IMR-90 (cell line): ENCODE results near the gene CFDP1. TPM values are rescaled to one million over a fixed set of nuclear protein-coding genes. Genes with fewer than 3 reads are reported as not detected.

ENCODE experiments used
- ATAC-seq: fragments of 200-7000 bp; cut with Tn5 transposase; 2 replicates; pipeline ENCODE4 v1.9.1; 2020; ENCODE audit warnings: low read depth, mild to moderate bottlenecking, moderate library complexity
- BruUV-seq: library from RNA; stranded (reverse); fragments of 400-500 nt; replicated peaks from 2 replicates; lab custom pipeline; 2021; lab: Mats Ljungman, UMichigan
- CTCF ChIA-PET: fragments of 300-600 bp; formaldehyde crosslinking; extraction: SDS; loops from one replicate; lab custom pipeline; 2021; ENCODE audit warnings: antibody characterized with exemption; lab: Yijun Ruan, JAX
- POLR2A ChIA-PET: fragments of 300-600 bp; sonication (Branson Sonifier 250); formaldehyde crosslinking; loops from one replicate; lab custom pipeline; 2022; ENCODE audit warnings: antibody characterized with exemption; ENCODE audit not compliant: unreplicated experiment; lab: Charles Lee
- DNase-seq: peaks from one replicate; pipeline ENCODE4 v3.0.0; 2013
- H2AFZ ChIP-seq: replicated peaks from 2 replicates; pipeline ENCODE3; 2013; ENCODE audit warnings: low read length, mild to moderate bottlenecking; ENCODE audit not compliant: poor library complexity
- H2AK5ac ChIP-seq: 2 replicates; pipeline ENCODE4 v1.6.1; 2013; ENCODE audit warnings: low read depth, low read length, inconsistent platforms
- H2AK9ac ChIP-seq: replicated peaks from 2 replicates; pipeline ENCODE3; 2013; ENCODE audit warnings: mild to moderate bottlenecking, low read depth, low read length, moderate library complexity; ENCODE audit not compliant: poor library complexity
- H2BK120ac ChIP-seq: 2 replicates; pipeline ENCODE4 v1.6.1; 2013; ENCODE audit warnings: low read depth, low read length, inconsistent platforms
- H2BK15ac ChIP-seq: 3 replicates; pipeline ENCODE4 v1.6.1; 2013; ENCODE audit warnings: low read depth, low read length, inconsistent platforms
- H2BK20ac ChIP-seq: 2 replicates; pipeline ENCODE4 v1.6.1; 2013; ENCODE audit warnings: low read depth, mild to moderate bottlenecking, inconsistent platforms, low read length, moderate library complexity
- H2BK5ac ChIP-seq: 2 replicates; pipeline ENCODE4 v1.6.1; 2013; ENCODE audit warnings: mild to moderate bottlenecking, low read depth, low read length, inconsistent platforms; ENCODE audit not compliant: poor library complexity, severe bottlenecking
- H3K14ac ChIP-seq: replicated peaks from 2 replicates; pipeline ENCODE4 v1.6.1; 2013; ENCODE audit warnings: low read depth, low read length, inconsistent platforms
- H3K18ac ChIP-seq: 2 replicates; pipeline ENCODE4 v1.6.1; 2013; ENCODE audit warnings: low read depth, low read length, control low read depth
- H3K23ac ChIP-seq: 2 replicates; pipeline ENCODE4 v1.6.1; 2013; ENCODE audit warnings: low read depth, low read length, inconsistent platforms
- H3K27ac ChIP-seq: 2 replicates; pipeline ENCODE4 v1.5.1; 2013; ENCODE audit warnings: mild to moderate bottlenecking, control low read depth, low read length; ENCODE audit not compliant: insufficient read depth
- H3K27me3 ChIP-seq: 2 replicates; pipeline ENCODE4 v1.6.1; 2013; ENCODE audit warnings: low read length; ENCODE audit not compliant: control insufficient read depth, insufficient read depth
- H3K36me3 ChIP-seq: 2 replicates; pipeline ENCODE4 v1.6.1; 2013; ENCODE audit warnings: low read length, mixed read lengths; ENCODE audit not compliant: control insufficient read depth, insufficient read depth
- H3K4ac ChIP-seq: 2 replicates; pipeline ENCODE4 v1.6.1; 2013; ENCODE audit warnings: low read depth, low read length, inconsistent platforms
- H3K4me1 ChIP-seq: 2 replicates; pipeline ENCODE4 v1.6.1; 2013; ENCODE audit warnings: low read length, mixed read lengths; ENCODE audit not compliant: control insufficient read depth, insufficient read depth
- H3K4me2 ChIP-seq: 2 replicates; pipeline ENCODE4 v1.6.1; 2013; ENCODE audit warnings: low read depth, mild to moderate bottlenecking, control low read depth, low read length, moderate library complexity
- H3K4me3 ChIP-seq: 2 replicates; pipeline ENCODE4 v1.5.1; 2013; ENCODE audit warnings: low read depth, mild to moderate bottlenecking, control low read depth, low read length, moderate library complexity; ENCODE audit not compliant: insufficient read depth
- H3K56ac ChIP-seq: 2 replicates; pipeline ENCODE4 v1.6.1; 2013; ENCODE audit warnings: low read length, inconsistent platforms; ENCODE audit not compliant: insufficient read depth; ENCODE audit errors: extremely low read depth
- H3K79me1 ChIP-seq, 2 experiments: 2 replicates each; pipeline ENCODE4 v1.6.1; 2013; ENCODE audit warnings: low read length in 2 of 2, inconsistent platforms in 1 of 2, low read depth in 1 of 2
- H3K9ac ChIP-seq: 2 replicates; pipeline ENCODE4 v1.6.1; 2013; ENCODE audit warnings: low read depth, low read length, control low read depth
- H3K9me1 ChIP-seq: 2 replicates; pipeline ENCODE4 v1.6.1; 2013; ENCODE audit warnings: low read length, inconsistent platforms; ENCODE audit not compliant: insufficient read depth
- H3K9me3 ChIP-seq: 2 replicates; pipeline ENCODE4 v1.6.1; 2013; ENCODE audit warnings: low read length; ENCODE audit not compliant: control insufficient read depth, insufficient read depth
- H4K20me1 ChIP-seq: 2 replicates; pipeline ENCODE4 v1.6.1; 2013; ENCODE audit warnings: low read length, inconsistent platforms; ENCODE audit not compliant: insufficient read depth
- H4K5ac ChIP-seq: 2 replicates; pipeline ENCODE4 v1.6.1; 2013; ENCODE audit warnings: mild to moderate bottlenecking, low read depth, low read length, control low read depth
- H4K8ac ChIP-seq, 2 experiments: 2 replicates each; pipeline ENCODE4 v1.6.1; 2013; ENCODE audit warnings: low read depth in 2 of 2, low read length in 2 of 2, control low read depth in 1 of 2, inconsistent platforms in 1 of 2
- H4K91ac ChIP-seq: 2 replicates; pipeline ENCODE4 v1.6.1; 2013; ENCODE audit warnings: low read depth, low read length, inconsistent platforms; ENCODE audit not compliant: insufficient read depth
- CTCF ChIP-seq: conservative IDR thresholded peaks from 2 replicates; pipeline ENCODE4 v1.5.1; 2012; ENCODE audit warnings: mild to moderate bottlenecking, low read depth, low read length, improper control_type of control experiment
- FOS ChIP-seq: fragments of 150-350 bp; IDR thresholded peaks from 2 replicates; pipeline ENCODE4 v1.6.1; 2016; ENCODE audit warnings: low read depth, low read length
- MAFK ChIP-seq: IDR thresholded peaks from 2 replicates; pipeline ENCODE4 v1.6.1; 2012; ENCODE audit warnings: low read depth, low read length, improper control_type of control experiment
- MAZ ChIP-seq: IDR thresholded peaks from 2 replicates; pipeline ENCODE4 v1.6.1; 2012; ENCODE audit warnings: low read depth, mild to moderate bottlenecking, low read length, improper control_type of control experiment, moderate library complexity, borderline replicate concordance
- NFE2L2 ChIP-seq: fragments of 150-350 bp; IDR thresholded peaks from 2 replicates; pipeline ENCODE4 v1.6.1; 2016; ENCODE audit warnings: low read depth, mild to moderate bottlenecking, low read length
- POLR2A ChIP-seq: IDR thresholded peaks from 2 replicates; pipeline ENCODE4 v1.6.1; 2012; ENCODE audit warnings: mild to moderate bottlenecking, low read depth, low read length
- RAD21 ChIP-seq: IDR thresholded peaks from 2 replicates; pipeline ENCODE4 v1.6.1; 2012; ENCODE audit warnings: low read length, improper control_type of control experiment
- RCOR1 ChIP-seq: IDR thresholded peaks from 2 replicates; pipeline ENCODE4 v1.6.1; 2012; ENCODE audit warnings: mild to moderate bottlenecking, low read length, improper control_type of control experiment; ENCODE audit not compliant: insufficient replicate concordance
- RFX5 ChIP-seq: IDR thresholded peaks from 2 replicates; pipeline ENCODE4 v1.8.0; 2012; ENCODE audit warnings: low read depth, mild to moderate bottlenecking, low read length, moderate library complexity
- SMC3 ChIP-seq: fragments of 150-350 bp; IDR thresholded peaks from 2 replicates; pipeline ENCODE4 v1.6.1; 2016; ENCODE audit warnings: low read depth, mild to moderate bottlenecking, antibody characterized with exemption, low read length, moderate library complexity
- USF2 ChIP-seq: fragments of 150-350 bp; IDR thresholded peaks from 2 replicates; pipeline ENCODE4 v1.6.1; 2017; ENCODE audit warnings: mild to moderate bottlenecking, antibody characterized with exemption, low read length, low read depth
- WGBS, 2 experiments: methylation state at CpG; one replicate each; pipeline versions ENCODE4 v1.1.5 to v1.1.7; 2013; ENCODE audit warnings: missing lambda C conversion rate in 2 of 2; ENCODE audit not compliant: insufficient read length in 1 of 2; ENCODE audit errors: extremely low coverage in 2 of 2; 5-methylcytosine and 5-hydroxymethylcytosine counted together
- dilution Hi-C: fragments of 300-500 bp; cut with HindIII; formaldehyde crosslinking; loops from one replicate; pipeline ENCODE4 v1.14.3; 2018; ENCODE audit warnings: low sequenced_read_pairs; ENCODE audit not compliant: unreplicated experiment
- in situ Hi-C: fragments of 300-500 bp; cut with MboI; formaldehyde crosslinking; loops from 3 replicates; pipeline ENCODE4 v1.14.3; 2019; ENCODE audit warnings: low sequenced_read_pairs, inconsistent platforms, mixed read lengths
- intact Hi-C: fragments of 100-400 bp; cut with micrococcal nuclease; formaldehyde crosslinking; loops from 2 replicates; pipeline ENCODE4 v1.10.0; 2022
- polyA plus RNA-seq, 3 experiments: library from polyadenylated mRNA; depleted of rRNA; stranded (reverse); fragments of >200 nt; gene quantifications; 2 replicates each; pipeline ENCODE4 v1.2.3, GENCODE V29; 2012; ENCODE audit warnings: low replicate concordance in 1 of 3
- total RNA-seq: library from RNA; depleted of rRNA; stranded (reverse); fragments of >200 nt; gene quantifications from 2 replicates; pipeline ENCODE4 v1.2.3, GENCODE V29; 2012

The CFDP1 gene
- total and polyA plus RNA-seq, 2 of the 4 experiments (the other 2 are of a cell fraction) = 15.6 to 38.7 TPM

GRCh38 chr16:75471723-75472633 lies 38.7 kb upstream of the CFDP1 start:
- H2BK15ac ChIP-seq = no peak overlapping the region
- no peaks in the 10 kb centered on the region for H3K9me3 ChIP-seq
- H4K5ac ChIP-seq = no peak overlapping the region
- no peak overlapping the region for H4K8ac ChIP-seq
- H2AFZ ChIP-seq = no peak overlapping the region
- no peak overlapping the region for H2BK20ac ChIP-seq
- ATAC-seq (peak; percentile 100), DNase-seq (peak; percentile 64)
- H3K9me1 ChIP-seq = no peaks in the 10 kb centered on the region
- no peak overlapping the region for H2BK120ac ChIP-seq
- ChIA-PET POLR2A (no interaction called here), CTCF (interaction anchor here (0.6 to 1.3 kb wide), 11 partner anchors 15 to 292 kb away, joined by 3 to 5 read pairs (median 3); no protein-coding TSS in a partner anchor)
- intact Hi-C loops (loop anchor here (1.0 to 5.0 kb wide), 5 partner anchors 45 to 292 kb away; partner anchors contain the start of gene GABARAPL2), in situ Hi-C loops (loop anchor here (5.0 kb wide), 1 partner anchor 290 kb away; no protein-coding TSS in a partner anchor), dilution Hi-C loops (no loop called here)
- H3K4me2 ChIP-seq = no peak overlapping the region
- H2BK5ac ChIP-seq = no peak overlapping the region
- H3K23ac ChIP-seq = no peak overlapping the region
- no peak overlapping the region for H3K14ac ChIP-seq
- H3K56ac ChIP-seq = no peak overlapping the region
- H3K4me3 ChIP-seq = no peak overlapping the region
- TF ChIP-seq NFE2L2 = no peak
- no peak for TF ChIP-seq RFX5
- peak; percentile 82 for TF ChIP-seq CTCF
- TF ChIP-seq SMC3 = peak; percentile 84
- no peak for TF ChIP-seq POLR2A
- no peak for TF ChIP-seq FOS
- no peak for TF ChIP-seq RCOR1
- TF ChIP-seq USF2 = no peak
- no peak for TF ChIP-seq MAFK
- TF ChIP-seq MAZ = no peak
- TF ChIP-seq RAD21 = peak; percentile 84
- no peaks in the 10 kb centered on the region for H3K79me1 ChIP-seq
- no peaks in the 10 kb centered on the region for H4K20me1 ChIP-seq
- H3K4ac ChIP-seq = no peak overlapping the region
- H3K27ac ChIP-seq = no peak overlapping the region
- H3K27me3 ChIP-seq = peaks cover 7% of the 10 kb centered on the region; the same call in 1 of the 2 replicates
- no peak overlapping the region for H2AK5ac ChIP-seq
- H2AK9ac ChIP-seq = no peak overlapping the region
- no CpG with 5 or more reads among the region's 10 CpGs for WGBS, 2 experiments
- H3K4me1 ChIP-seq = no peaks in the 10 kb centered on the region
- no peak overlapping the region for H4K91ac ChIP-seq
- no peaks in the 10 kb centered on the region for H3K36me3 ChIP-seq
- BruUV-seq = no TSS peak
- no peak overlapping the region for H3K9ac ChIP-seq
- H3K18ac ChIP-seq = no peak overlapping the region
